Left forelimb (tissue), 1 donor: ENCODE data around the gene LRRC3.
A peak's percentile ranks its signal among the peaks of the same experiment; 100 is the strongest.

ENCODE experiments used
- DNase-seq: peaks from one replicate; pipeline ENCODE4 v3.0.0-alpha.2; 2018; ENCODE audit warnings: low spot score

LRRC3 gene

GRCh38 chr21:44454747-44455523 is at the start of gene LRRC3:
LRRC3 (plus strand) TSS chr21:44455510; CDS start chr21:44456645, 1,135 bp downstream.
- peak; percentile 83 for DNase-seq

GRCh38 chr21:44405948-44406872 is 49.1 kb upstream of the LRRC3 start:
- no peak for DNase-seq

GRCh38 chr21:44406953-44407352 is 48.4 kb upstream of the LRRC3 start:
- no peak for DNase-seq

GRCh38 chr21:44407493-44407892 is 47.8 kb upstream of the LRRC3 start:
- DNase-seq, result no peak

- no peak for DNase-seq
These were observed 47.1 kb upstream of the LRRC3 start for GRCh38 chr21:44408226-44408625.

GRCh38 chr21:44413566-44414290 is 41.6 kb upstream of the LRRC3 start:
- peak; percentile 55 for DNase-seq

- peak; percentile 65 for DNase-seq
These were observed 40.8 kb upstream of the LRRC3 start for GRCh38 chr21:44414291-44415072.

GRCh38 chr21:44415073-44416025 is 40.0 kb upstream of the LRRC3 start:
- DNase-seq, result peak; percentile 34

- DNase-seq, result peak; percentile 48
These were observed 39.1 kb upstream of the LRRC3 start for GRCh38 chr21:44416193-44416592.

GRCh38 chr21:44417621-44418107 is 37.6 kb upstream of the LRRC3 start:
- DNase-seq, result peak; percentile 41

GRCh38 chr21:44418108-44418875 is 37.0 kb upstream of the LRRC3 start:
- DNase-seq, result peak; percentile 52

- DNase-seq, result no peak
These were observed 36.5 kb upstream of the LRRC3 start for GRCh38 chr21:44418876-44419230.

- DNase-seq, result peak; percentile 26
These were observed 35.6 kb upstream of the LRRC3 start for GRCh38 chr21:44419679-44420078.

- peak; percentile 34 for DNase-seq
These were observed 34.7 kb upstream of the LRRC3 start for GRCh38 chr21:44420416-44421205.

- DNase-seq, result peak; percentile 42
These were observed 33.1 kb upstream of the LRRC3 start for GRCh38 chr21:44421901-44422840.

GRCh38 chr21:44423312-44423821 is 31.9 kb upstream of the LRRC3 start:
- DNase-seq, result peak; percentile 60

GRCh38 chr21:44423941-44424607 is 31.2 kb upstream of the LRRC3 start:
- peak; percentile 42 for DNase-seq
